GM19438 (cell line): ENCODE data around the gene DOC2B.

ENCODE experiments used
- ATAC-seq: cut with Tn5 transposase; IDR thresholded peaks from one replicate; pipeline ENCODE4 v1.9.1; 2021; ENCODE audit warnings: low read depth; ENCODE audit not compliant: unreplicated experiment

Gene DOC2B

DNA sequence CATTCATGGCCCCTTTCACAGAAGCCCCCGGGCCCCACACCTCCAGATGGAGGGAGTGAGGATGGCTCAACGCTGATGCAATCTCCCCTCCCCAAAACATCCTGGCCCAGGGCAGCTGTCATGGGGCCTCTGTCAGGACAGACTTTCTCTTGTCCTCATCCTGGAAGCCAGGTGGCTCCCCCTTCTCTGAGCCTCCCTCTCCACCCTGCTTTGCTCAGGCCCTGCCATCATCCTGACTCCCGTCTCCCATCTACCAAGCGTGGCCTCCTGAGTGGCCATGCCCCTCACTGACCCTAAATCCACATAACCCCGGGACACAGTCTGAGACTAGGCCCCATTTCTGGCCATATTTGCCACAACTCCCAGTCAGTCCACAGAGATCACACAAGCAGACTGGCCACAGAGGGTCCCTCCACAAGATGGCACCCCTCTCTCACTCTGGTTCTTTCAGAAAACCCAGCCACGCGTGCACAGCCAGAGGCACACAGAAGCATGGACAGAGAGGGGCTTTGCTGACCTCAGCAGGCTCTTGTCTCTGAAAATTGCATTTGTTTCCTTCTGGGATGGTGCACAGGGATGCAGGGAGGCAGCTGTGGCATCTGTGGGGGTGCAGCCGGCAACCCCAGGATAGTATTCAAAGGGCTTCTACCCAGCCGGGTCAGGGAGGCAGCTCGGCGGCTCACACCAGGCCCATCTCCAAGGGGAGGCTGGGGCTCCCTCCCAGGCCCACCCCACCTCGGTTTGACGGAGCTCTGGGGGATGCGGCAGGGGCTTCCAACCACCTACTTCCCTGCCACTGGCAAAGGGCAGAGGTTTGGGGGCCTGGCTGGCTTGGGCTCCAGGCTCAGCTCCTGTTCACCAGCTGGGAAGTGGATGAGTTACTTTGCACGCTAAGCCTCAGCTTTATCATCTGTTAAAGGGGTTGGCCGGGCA is 16.9 kb downstream of the DOC2B start:
- ATAC-seq, result no peak

DNA sequence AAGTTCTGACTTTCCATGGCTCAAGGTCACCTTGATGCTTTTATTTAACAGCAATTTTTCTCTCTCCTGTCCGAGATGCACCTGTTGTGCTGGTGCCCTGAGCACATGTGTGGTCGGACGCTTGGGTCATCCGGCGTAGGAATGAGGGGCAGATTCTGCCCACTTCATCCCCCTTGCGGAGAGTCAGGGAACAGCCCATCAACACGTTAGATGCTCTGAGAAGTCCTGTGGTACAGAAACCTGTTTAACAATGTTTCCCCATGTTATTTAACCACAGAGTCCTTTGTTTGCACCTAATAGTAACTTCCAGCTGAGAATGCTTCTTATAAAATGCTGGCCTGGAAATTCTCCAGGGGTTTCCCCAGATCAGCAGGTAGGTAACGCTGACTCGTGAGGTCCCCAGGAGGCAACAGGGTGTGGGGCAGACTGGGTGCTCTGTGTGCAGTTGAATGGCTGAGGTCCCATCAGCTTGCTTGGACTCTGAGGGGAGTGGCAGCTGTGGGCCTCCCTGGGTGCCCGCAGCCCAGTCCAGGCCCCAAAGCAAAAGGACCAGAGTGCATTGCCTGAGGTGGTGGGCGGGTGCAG is 17.8 kb downstream of the DOC2B start:
- no peak for ATAC-seq

DNA sequence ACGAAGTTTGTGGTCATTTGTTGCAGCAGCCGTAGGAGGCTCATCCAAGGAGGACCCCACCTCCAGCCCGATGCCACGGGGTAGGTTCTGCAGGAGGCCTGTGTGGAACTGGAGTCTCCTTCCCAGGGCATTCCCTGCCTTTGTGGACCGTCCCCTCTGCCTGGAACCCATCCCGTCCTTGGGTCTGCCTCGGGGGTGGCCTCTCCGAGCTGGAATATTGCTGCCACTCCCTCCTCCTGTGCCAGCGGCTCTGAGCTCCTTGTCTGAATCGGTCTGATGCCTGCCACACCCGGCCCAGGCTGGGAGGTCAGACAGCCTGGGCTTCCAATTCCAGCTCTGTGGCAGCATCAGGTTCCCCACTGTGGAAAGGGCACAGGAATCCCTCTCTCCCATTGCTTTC is 18.8 kb downstream of the DOC2B start:
- no peak for ATAC-seq

DNA sequence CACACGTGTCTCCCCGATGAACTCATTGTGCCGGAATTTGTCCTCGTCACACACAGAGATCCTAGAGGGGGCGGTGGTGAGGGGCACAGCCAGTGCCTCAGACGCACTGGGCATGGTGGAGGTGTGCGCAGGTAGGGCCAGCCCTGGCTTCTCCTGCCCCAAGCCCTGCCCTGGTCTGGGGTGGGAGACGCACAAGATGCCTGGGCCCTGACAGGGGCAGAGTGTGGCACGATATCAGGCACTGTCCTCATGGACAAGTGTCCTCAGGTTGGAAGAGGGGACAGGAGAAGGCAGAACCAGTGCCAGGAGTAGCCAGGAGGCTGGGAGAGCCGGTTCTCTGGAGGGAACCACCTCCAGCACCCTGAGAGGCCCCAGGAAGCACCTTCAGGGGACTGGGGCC is 20.0 kb downstream of the DOC2B start:
- no peak for ATAC-seq

DNA sequence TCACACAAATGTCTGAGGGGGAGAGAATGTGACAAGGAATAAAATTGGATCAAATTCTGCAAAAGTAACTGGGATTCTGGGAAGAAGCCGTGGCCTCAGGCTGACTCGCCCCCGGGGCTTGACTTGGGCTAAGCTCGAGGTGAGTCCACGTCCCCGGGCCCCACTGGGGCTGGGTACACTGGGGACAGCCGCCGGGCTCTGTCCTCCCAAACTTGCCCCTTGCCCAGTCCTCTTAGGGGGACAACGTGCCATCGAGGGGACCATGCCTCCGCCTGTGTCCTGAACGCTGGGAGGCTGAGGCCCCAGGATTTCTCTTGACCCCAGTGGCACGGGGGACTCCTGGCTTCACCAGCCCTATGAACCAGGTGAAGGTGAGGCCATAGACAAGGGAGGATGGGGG is 21.1 kb downstream of the DOC2B start:
- ATAC-seq, result no peak

DNA sequence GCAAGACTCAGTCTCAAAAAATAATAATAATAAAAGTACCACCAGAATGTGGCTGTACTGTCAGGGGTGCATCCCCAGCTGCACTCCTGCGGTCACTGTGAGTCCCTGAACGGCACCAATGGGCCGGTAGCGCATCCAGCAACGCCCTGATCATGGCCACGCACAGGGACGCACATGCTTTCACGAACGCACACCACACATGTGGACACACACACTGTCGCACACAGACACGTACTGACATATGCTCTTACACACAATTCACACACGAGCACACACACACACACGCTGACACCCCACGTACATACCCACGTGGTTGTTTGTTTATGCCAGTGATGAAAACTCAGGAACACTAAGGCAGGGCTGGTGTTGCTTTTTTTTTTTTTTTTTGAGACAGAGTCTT is 21.8 kb downstream of the DOC2B start:
- ATAC-seq, result no peak

DNA sequence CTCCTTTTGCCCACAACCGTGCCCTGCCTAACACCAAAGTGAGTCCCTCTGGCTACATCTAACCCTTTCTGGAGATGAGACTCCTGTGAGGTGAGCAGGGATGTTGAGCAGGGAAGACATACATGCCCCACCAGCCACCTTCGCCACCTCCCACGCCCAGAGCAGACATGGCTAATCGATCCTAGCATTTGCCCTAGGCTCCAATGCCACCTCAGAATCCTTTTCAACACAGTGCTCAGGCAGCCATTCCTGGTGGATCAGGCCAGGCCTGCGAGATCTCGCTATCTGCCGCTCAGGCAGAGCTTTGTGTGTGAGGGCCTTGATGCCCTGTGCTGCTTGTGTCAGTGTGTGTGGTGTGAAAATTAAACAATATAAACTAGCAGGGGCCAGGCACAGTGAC is 23.1 kb downstream of the DOC2B start:
- ATAC-seq, result no peak

DNA sequence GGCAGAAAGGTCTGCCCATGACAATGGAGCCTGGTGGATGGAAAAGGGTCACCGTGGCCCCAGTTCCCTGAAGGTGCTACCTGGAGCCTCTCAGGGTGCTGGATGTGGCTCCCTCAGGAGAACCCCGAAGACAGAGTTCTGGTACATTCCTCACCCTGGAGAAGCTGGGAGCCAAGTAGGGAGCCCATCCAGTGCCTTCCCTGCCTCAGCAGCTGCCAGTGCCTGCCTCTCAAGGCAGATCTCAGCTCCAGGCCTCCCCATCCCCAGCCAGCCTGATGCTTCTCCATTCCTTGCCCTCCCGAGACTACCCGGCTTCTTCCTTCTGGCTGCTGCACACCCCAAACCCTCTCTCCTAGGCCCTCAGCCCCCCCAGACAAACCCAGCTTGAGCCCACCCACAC is 23.5 kb downstream of the DOC2B start:
- no peak for ATAC-seq

DNA sequence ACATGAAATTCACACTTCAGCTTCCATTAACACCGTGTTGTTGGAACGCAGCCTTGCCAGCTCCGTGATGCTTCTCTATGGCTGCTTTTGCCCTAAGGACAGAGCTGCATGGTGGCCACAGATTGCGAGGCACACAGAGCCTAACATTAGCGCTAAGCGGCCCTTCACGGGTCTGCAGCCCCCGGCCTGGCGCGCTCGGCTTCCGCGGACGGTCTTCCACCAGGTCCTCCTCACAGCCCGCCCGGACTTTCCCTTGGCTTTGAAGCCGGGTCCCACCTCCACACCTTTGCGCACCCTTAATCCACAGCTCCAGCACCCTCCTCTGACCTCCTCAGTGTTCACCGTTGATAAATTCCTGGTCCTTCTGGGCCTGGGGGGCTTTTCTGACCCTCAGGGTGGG is 24.5 kb downstream of the DOC2B start:
- no peak for ATAC-seq

DNA sequence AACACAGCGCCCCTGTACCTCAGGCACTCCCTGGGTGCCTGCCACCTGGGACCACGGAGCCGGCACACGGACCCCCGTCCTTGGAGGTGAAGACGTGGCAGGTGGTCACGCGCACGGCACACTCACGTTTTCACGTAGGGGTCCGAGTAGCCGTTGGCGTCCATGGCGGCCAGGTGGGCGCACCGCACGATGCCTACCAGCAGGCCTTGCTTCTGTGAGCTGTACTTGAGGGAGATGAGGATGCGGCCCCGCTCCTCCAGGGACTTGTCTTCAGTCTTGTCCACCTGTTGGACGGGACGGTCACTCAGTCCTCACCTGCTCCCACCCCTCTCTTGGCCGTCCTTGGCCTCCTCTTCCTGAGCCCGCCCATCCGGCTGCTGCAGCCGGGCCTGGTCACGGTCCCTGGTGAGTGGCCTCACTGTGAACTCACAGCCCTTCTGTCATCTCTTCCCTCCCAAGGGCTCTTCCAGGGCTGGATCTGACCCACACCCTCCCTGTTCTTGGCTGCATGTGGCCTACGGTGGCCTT is 25.3 kb downstream of the DOC2B start:
- no peak for ATAC-seq

DNA sequence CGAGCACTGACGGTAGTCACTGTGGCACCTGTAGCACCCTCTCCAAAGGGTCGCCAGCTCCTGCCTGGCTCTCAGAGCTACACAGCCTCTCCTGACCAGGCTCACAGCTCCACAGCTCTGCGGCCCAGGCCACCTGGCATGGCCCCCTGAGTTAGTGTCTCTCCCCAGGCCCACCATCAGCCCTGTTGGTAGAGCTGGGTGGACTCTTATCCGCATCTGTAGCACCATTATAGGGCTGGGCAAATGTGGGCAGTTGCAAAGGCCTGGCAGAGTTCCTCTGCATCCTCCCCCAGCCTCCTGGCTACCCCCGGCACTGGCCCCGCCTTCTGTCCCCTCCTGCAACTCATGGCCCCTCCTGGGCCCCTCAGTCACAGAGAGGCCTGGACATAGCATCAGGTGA is 25.9 kb downstream of the DOC2B start:
- ATAC-seq, result no peak

DNA sequence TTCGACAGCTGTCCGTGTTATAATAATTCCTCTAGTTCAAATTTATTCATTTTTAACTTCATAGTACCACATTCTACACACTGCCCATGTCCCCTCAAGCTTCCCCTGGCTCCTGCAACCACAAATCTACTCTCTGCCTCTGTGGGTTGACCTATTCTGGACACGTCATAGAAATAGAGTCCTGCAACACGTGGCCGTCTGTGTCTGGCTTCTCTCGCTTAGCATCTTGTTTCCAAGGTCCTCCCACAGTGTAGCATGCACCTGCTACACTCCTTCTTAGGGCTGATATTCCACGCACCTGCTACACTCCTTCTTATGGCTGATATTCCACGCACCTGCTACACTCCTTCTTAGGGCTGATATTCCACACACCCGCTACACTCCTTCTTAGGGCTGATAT is 27.6 kb downstream of the DOC2B start:
- ATAC-seq, result no peak

DNA sequence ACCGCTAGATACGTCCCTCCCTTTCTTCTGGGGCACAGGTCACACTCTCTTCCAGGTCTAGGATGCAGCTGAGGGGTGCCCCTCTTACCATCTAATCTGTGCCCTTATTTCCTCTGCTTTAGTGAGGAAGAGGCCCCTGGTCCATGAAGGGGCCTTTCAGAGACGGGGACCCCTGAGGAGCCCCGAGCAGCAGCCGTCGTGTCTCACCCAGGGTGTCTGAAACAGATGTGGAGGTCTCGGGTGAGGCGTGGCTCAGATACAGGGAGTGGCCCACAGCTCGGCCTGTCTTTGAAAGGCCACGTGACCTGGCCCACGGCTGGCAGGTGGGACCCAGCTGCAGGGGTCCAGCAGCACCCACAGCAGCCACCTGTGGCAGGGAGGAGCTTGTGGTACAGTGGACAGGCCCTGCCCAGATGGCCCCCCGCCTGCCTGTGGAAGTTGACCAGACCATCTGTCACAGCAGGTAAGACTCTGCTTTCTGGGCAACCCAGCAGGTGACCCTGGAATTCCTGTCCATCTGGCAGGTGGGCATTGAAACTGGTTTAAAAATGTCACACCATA is 28.5 kb downstream of the DOC2B start:
- ATAC-seq, result no peak

DNA sequence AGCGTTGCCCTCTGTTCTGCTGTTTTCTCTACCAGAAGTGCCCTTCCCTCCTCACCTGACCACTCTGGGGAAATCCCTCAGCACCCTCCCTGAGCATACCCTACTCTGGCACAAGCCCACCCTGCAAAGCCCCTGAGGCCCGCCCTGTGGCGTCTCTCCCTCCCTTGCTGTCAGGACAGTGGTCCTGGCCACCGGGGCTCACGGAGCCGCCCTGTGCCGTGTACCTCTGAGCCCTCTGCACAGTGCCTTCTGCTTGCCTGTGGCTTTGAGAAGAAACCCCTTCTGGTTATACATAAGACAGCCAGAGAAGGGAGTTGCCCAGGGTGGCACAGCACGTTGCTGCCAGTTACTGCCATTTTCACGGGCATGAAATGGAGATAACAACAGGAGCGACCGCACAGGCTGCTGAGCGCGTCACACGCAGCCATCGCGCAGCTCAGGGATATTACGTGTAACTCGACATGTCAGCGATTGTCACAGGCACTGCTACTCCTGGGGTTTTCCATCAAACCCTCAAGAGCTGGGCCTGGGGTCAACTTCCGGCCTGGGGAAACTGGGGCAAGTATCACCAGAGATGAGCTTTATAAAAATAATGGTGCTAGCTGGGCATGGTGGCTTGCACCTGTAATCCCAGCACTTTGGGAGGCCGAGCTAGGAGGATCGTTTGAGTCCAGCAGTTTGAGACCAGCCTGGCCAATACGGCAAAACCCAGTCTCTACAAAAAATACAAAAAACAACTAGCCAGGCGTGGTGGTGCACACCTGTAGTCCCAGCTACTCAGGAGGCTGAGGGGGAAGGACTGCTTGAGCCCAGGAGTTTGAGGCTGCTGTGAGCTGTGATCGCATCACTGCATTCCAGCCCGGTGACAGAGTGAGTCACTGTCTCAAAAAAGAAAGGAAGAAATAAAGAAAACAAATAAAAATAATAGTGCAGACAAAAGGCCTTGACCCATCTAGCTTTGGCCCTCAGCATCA is 29.3 kb downstream of the DOC2B start:
- no peak for ATAC-seq

DNA sequence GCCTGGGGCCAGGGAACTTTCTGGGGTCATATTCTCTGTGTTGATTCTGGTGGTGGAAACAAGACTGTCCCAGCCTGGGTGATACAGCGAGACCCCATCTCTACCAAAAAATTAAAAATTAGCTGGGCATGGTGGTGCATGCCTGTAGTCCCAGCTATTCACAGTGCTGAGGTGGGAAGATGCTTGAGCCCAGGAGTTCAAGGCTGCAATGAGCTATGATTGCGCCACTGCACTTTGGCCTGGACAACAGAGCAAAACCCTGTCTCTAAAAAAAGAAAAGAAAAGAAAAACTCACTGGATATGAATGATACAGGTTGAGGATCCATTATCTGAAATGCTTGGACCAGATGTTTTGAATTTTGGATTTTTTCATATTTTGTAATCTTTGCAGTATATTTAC is 30.4 kb downstream of the DOC2B start:
- ATAC-seq, result no peak

DNA sequence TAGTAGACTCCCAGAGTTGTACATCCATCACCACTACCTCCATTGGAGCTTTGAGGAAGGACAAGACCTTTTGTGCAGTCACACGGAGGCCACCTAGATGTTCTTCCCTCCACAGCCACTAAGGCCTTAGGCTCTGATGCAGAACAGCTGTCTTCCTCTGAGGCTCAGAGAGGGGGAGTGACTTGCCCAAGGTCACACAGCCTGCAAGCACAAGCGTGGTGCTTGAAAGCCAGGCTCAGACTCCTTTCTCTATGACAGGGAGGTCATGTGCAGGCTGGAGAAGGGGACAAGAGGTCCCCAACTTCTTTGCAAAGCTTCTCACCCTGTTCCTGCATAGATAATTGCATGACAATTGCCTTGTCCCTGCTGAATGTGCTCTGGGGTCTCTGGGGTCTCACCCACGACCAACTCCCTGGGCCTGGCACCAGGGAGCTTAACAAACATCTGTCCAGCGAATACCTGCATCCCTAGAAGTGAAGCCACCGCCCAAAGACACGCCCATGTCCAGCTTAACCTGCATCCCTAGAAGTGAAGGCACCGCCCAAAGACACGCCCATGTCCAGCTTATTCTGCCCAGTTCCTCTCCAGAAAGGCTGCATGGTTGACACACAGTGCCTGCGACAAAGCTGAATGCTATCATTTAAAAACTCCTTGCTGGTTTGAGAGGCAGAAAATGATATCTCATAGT is 31.4 kb downstream of the DOC2B start:
- no peak for ATAC-seq

DNA sequence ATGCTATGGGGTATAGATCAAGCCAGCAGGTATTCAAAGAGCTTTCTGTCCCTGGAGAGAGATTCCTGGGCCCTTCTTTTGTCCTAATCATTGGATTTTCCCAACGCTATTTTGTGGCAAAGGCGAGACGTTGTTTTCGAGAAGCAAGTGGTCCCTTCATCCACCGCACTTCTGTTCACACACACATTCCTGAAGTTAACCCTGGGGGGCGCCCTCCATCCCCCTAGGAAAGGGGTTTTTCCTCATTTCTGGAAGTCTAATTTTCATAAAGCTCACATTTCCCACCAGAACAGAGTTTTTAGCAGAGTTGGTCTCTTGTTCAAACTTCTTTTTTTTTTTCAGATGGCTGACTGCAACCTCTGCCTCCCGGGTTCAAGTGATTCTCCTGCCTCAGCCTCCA is 32.2 kb downstream of the DOC2B start:
- no peak for ATAC-seq

DNA sequence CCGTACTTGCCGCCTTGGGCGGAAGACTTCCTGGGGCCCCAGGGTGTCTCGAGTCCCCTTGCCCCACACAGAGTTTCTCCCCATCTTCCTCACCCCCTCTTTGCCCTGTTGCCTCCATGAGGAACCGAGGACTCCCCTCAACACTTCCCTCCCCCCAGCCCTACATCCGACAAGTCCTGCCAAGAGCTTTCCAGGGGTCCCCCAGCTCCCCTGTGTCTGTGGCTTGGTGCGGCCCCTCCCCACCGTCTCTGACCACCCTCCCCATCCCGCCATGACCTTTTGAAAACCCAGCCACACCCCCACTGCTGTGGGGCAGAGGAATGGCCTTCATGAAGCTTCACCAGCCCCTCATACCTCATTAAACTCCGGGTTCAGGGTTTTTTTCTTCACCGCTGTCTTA is 32.7 kb downstream of the DOC2B start:
- no peak for ATAC-seq

DNA sequence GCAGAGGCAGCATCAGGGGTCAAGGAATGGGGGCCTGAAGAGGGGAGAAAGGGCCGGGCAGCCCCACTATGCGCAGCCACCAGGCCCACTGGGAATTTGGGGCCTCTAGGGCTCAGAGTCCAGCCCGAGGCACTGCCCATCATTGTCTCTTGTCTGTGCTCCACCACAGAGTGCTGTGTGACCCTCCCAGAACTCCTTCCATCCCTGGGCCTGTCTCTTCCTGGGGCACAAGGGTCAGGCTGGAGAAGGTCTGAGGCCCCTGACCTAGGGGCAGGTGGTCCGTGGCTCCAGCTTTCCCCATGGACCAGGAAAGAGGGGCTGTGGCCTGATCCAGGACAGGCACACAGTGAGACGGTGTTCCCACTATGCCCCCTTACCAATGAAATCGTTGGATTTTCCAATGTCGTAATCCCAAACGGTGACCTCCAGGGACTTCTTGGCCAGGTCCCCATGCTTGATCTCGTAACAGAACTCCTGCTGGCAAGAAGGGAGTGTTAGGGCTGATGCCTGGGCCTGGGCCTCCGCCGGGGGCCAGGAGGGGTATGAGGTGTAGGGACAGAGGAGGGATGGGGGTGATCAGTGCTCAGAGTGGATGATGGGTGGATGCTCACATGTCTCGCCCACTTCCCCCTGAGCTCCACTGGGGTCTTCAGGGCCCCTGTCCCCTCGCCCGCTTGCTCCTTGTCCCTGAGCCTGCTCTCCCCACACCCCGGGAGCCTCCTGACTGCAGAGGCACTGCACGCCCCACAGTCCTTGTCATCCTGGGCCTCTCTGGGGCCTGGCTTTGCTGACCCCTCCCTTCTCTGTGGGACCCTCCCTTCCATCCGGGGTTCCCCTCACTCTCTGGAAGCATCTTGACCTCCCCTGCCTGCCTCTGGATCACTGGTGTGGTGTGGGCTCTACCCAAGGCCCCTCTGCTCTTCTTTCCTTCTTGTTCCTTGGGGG is 33.4 kb downstream of the DOC2B start:
- ATAC-seq, result no peak
